Calu3 (cell line): ENCODE results near the gene PDRG1. TPM values are rescaled to one million over a fixed set of nuclear protein-coding genes. Genes with fewer than 3 reads are reported as not detected.

Experiments used
- BruUV-seq: library from RNA; stranded (reverse); fragments of 400-500 nt; replicated peaks from 2 replicates; lab custom pipeline; 2021; lab: Mats Ljungman, UMichigan
- CTCF ChIA-PET: fragments of 300-600 bp; sonication (Branson Sonifier 250); formaldehyde crosslinking; loops from one replicate; lab custom pipeline; 2022; ENCODE audit warnings: antibody characterized with exemption; lab: Charles Lee
- DNase-seq: peaks from one replicate; pipeline ENCODE4 v3.0.0; 2022
- H3K27ac Mint-ChIP-seq: one replicate; pipeline ENCODE4 v1.8.0; 2022; ENCODE audit warnings: mixed read lengths; ENCODE audit not compliant: unreplicated experiment
- H3K27me3 Mint-ChIP-seq: one replicate; pipeline ENCODE4 v1.8.0; 2022; ENCODE audit warnings: mixed read lengths; ENCODE audit not compliant: unreplicated experiment
- H3K36me3 Mint-ChIP-seq: one replicate; pipeline ENCODE4 v1.8.0; 2022; ENCODE audit warnings: mild to moderate bottlenecking, moderate library complexity, mixed read lengths; ENCODE audit not compliant: insufficient read depth, unreplicated experiment
- H3K4me1 Mint-ChIP-seq: one replicate; pipeline ENCODE4 v1.8.0; 2022; ENCODE audit warnings: mild to moderate bottlenecking, low read depth, mixed read lengths; ENCODE audit not compliant: unreplicated experiment
- H3K4me3 Mint-ChIP-seq: one replicate; pipeline ENCODE4 v1.8.0; 2022; ENCODE audit warnings: mild to moderate bottlenecking, low read depth, moderate library complexity, mixed read lengths; ENCODE audit not compliant: unreplicated experiment
- H3K9me3 Mint-ChIP-seq: one replicate; pipeline ENCODE4 v1.8.0; 2022; ENCODE audit warnings: low read depth, mixed read lengths; ENCODE audit not compliant: unreplicated experiment
- CTCF ChIP-seq: fragments of 200-600 bp; IDR thresholded peaks from one replicate; pipeline ENCODE4 v1.8.0; 2022; ENCODE audit warnings: antibody characterized with exemption; ENCODE audit not compliant: unreplicated experiment
- intact Hi-C: fragments of 100-400 bp; cut with micrococcal nuclease; formaldehyde crosslinking; loops from one replicate; pipeline ENCODE4 v1.10.0; 2022; ENCODE audit not compliant: unreplicated experiment
- total RNA-seq: library from RNA; stranded (reverse); gene quantifications from 2 replicates; pipeline ENCODE4 v1.2.3, GENCODE V29; 2022

PDRG1 gene
- total RNA-seq, 1 experiment from 2014 or later, result 24.5 TPM

GRCh38 chr20:31991339-31991705 is 39.5 kb upstream of the PDRG1 start:
- H3K4me1 Mint-ChIP-seq, result no peaks in the 10 kb centered on the region
- H3K36me3 Mint-ChIP-seq, result no peaks in the 10 kb centered on the region
- intact Hi-C loops, result no loop called here
- H3K9me3 Mint-ChIP-seq, result no peaks in the 10 kb centered on the region
- no peak overlapping the region for H3K27ac Mint-ChIP-seq
- H3K27me3 Mint-ChIP-seq, result peaks cover 52% of the 10 kb centered on the region
- no peak for DNase-seq
- no peak overlapping the region for H3K4me3 Mint-ChIP-seq
- CTCF ChIA-PET, result interaction anchor here (0.8 to 1.2 kb wide), 2 partner anchors 8 to 13 kb away, joined by 3 to 4 read pairs; no protein-coding TSS in a partner anchor
- BruUV-seq, result no TSS peak
- TF ChIP-seq CTCF, result no peak

GRCh38 chr20:31990641-31991338 is 38.9 kb upstream of the PDRG1 start:
- TF ChIP-seq CTCF, result no peak
- Mint-ChIP-seq H3K4me3 (no peak overlapping the region), H3K4me1 (no peaks in the 10 kb centered on the region), H3K27ac (no peak overlapping the region), H3K36me3 (no peaks in the 10 kb centered on the region), H3K27me3 (peaks cover 47% of the 10 kb centered on the region), H3K9me3 (no peaks in the 10 kb centered on the region)
- no TSS peak for BruUV-seq
- CTCF ChIA-PET, result interaction anchor here (0.8 to 1.2 kb wide), 2 partner anchors 8 to 14 kb away, joined by 3 to 4 read pairs; no protein-coding TSS in a partner anchor
- DNase-seq, result no peak
- intact Hi-C loops, result no loop called here

- H3K9me3 Mint-ChIP-seq, result no peaks in the 10 kb centered on the region
- no peak overlapping the region for H3K4me3 Mint-ChIP-seq
- DNase-seq, result no peak
- no peak for TF ChIP-seq CTCF
- no TSS peak for BruUV-seq
- intact Hi-C loops, result no loop called here
- CTCF ChIA-PET, result interaction anchor here (0.5 kb wide), 1 partner anchor 347 kb away, joined by 3 read pairs; no protein-coding TSS in a partner anchor
- H3K4me1 Mint-ChIP-seq, result no peaks in the 10 kb centered on the region
- H3K27ac Mint-ChIP-seq, result no peak overlapping the region
- H3K27me3 Mint-ChIP-seq, result peaks cover 33% of the 10 kb centered on the region
- H3K36me3 Mint-ChIP-seq, result no peaks in the 10 kb centered on the region
Observed at GRCh38 chr20:31989030-31989645, 37.3 kb upstream of the PDRG1 start.

GRCh38 chr20:31988430-31989015 is 36.7 kb upstream of the PDRG1 start:
- DNase-seq, result no peak
- H3K36me3 Mint-ChIP-seq, result no peaks in the 10 kb centered on the region
- H3K27ac Mint-ChIP-seq, result no peak overlapping the region
- no peaks in the 10 kb centered on the region for H3K4me1 Mint-ChIP-seq
- H3K4me3 Mint-ChIP-seq, result no peak overlapping the region
- BruUV-seq, result no TSS peak
- TF ChIP-seq CTCF, result no peak
- CTCF ChIA-PET, result interaction anchor here (0.5 to 1.7 kb wide), 3 partner anchors 15 to 347 kb away, joined by 3 to 6 read pairs (median 3); no protein-coding TSS in a partner anchor
- intact Hi-C loops, result no loop called here
- no peaks in the 10 kb centered on the region for H3K9me3 Mint-ChIP-seq
- H3K27me3 Mint-ChIP-seq, result peaks cover 27% of the 10 kb centered on the region
